Stimulated activated CD4-positive, alpha-beta T cell treated with anti-CD3 and anti-CD28 coated beads, TNF-alpha, amount 100 ng/mL, for 4 hours (primary cell): ENCODE results near the gene RAB37.

Experiments
- DNase-seq, 3 experiments: peaks; one replicate each; pipeline ENCODE4 v3.0.0-alpha.2; 2020; ENCODE audit warnings: low read depth in 3 of 3

Gene RAB37

GRCh38 chr17:74777901-74778515 is 41.0 kb downstream of the RAB37 start:
- DNase-seq, result no peak

DNA sequence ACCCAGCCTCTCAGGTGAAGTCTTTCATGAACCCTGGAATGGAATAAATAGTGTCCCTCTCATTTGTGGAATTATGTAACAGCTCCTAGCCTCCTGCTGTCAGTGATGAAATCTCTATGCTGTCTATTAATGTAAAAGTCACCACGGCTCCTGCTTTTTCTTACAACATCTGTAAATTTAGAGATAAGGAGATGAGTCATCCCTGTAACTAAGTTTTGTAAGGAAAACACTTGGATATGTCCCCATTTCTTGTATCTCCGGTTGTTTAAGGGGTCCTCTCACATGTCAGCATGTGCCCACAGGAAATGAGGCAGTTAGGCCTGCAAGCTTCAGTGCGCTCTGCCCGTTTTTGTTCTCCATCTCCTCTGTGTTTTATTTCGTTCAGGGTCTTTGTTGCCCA is 41.9 kb downstream of the RAB37 start:
- no peak for DNase-seq

GRCh38 chr17:74779501-74779900 is 42.4 kb downstream of the RAB37 start:
- DNase-seq, result no peak

GRCh38 chr17:74779948-74780400 is 42.9 kb downstream of the RAB37 start:
- DNase-seq, result no peak

DNA sequence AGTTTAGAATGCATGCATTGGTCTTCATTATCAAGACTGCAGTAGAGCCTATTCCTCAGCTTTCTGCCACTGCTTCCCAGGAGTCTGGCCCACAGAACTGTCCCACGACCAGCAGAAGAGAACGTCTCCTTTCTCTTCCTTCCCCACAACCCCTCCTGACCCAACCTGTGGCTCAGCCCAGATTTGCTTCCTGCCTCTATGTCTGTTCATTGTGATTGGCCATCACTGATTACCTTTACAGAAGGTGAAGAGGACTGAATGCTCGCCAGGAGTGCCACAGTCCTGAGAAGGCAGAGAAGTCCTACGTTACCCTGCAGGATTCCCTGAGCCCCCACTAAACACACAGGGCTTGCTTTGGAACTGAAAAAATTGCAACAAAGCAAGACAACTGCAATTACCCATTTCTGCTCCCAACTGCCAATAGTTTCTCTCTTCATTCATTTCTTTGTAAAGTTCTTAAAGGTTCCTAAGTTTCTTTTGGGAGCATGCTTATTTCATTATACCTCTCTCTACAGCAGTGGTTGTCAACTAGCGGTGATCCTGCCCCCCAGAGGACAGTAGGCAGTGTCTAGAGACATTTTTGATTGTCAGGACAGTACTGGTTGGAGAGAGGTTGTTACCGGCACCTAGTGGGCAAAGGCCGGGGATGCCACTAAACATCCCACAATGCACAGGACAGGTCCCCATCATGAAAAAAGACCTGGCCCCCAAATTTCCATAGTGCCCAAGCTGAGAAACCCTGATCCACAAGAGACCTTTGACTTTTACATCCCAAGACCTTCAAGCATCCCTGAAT is 43.6 kb downstream of the RAB37 start:
- no peak for DNase-seq

- no peak for DNase-seq
These were observed 45.5 kb downstream of the RAB37 start for GRCh38 chr17:74782571-74782970.

GRCh38 chr17:74784125-74784810 is 47.2 kb downstream of the RAB37 start:
- DNase-seq, result no peak

DNA sequence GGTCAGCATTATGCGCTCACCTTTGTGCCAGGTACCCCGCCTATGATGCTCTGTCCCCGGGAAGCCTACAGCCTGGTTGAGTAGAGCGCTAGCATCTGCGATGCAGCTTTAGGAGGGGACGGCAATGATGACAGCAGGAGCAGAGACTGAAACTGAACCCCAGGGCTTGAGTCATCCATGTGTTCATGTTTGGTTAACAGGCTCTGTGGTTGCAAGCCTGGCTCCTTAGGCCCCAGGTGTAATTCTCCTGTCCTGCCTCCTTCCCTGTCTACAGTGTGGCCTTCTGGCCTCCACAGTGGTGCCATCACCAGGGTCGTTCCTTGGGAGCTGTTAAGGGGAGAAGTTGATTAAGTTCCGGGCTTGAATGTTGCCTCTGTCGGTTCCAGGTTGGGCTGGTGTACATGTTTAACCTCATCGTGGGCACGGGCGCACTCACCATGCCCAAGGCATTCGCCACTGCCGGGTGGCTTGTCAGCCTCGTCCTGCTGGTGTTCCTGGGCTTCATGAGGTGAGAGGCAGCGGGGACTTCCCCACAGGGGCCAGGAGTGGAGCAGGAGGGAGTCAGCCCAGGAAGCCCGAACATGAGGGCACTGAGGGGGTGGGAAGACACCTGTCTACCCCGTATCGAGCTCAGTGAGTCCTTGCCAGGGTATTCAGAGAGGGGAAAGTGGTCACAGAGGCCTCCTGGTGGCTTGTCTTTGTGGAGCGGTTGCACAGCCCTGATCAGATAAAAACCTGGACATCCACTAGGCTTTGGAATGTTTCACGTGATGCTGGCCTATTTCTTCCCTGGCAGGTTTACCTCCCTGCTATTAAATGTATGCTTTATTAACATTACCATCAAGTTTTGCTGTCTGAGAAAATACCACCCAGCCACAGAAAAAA is 48.3 kb downstream of the RAB37 start:
- no peak for DNase-seq

- DNase-seq, result no peak
These were observed 48.9 kb downstream of the RAB37 start for GRCh38 chr17:74785981-74786360.

DNA sequence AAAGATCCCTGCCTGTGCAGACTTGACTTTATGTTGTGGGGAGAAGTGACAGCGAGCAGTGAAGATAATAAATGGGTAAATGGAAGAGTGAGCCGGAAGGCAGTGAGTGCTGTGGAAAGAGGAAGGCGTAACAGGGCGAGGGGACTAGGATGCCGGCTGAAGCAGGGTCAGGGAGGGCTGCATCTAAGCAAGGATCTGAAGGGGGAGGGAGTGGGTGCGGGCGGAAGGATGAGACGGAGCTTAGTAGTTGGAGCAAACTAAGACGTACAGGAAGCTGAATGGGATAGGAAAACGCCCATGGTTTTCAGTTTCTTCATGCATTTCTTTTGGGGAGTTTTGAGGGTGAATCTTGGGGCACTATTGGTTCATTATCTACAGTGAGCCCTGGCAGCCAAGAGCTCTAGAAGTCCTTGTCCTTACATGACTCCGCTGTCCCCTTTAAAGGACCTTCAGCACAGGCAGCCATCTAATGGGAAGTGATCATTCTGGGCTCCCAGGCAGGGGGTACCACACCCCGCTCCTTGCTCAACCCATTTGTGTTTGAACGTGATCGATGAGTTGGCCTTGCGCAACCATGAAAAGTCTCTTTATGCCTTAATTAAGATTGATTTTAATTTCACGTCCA is 49.5 kb downstream of the RAB37 start:
- DNase-seq, result no peak

DNA sequence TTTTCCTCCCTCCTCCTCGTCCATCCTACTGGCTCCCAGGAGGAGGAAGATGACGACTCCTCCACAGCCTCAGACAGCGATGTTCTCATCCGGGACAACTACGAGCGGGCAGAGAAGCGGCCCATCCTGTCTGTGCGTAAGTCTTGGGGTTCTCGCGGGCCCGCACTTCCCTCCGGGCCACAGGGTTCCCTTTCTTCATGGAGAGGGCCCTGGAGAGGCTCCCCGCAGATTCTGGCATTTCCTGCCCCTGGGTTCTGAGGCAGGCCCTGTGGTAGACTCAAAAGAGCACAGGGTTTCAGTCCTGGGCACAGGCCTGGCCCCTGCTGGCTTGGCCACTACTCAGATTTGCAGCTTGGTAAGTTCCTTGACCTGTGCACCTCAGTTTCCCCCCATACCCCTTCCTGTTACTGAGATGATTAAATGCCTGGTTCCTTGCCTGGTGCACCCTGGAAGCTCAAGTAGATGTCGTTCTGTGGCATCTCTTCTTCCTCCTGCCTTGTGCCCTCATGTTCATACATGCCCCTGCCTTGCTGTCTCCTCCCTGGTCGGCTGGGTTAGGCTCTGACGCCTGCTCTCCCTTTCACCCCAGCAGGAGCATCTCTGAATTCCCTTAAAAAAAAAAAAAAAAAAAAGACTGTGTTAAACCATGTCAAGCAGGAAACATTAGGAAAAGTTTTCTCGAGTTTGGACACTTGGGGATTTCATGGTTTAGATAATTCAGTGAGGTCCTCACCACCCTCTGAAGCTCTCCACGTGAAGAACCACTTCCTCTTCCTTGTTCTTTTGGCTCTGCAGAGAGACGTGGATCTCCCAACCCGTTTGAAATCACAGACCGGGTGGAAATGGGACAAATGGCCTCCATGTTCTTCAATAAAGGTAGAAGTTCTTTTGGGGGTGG is 53.4 kb downstream of the RAB37 start:
- DNase-seq, result no peak

DNA sequence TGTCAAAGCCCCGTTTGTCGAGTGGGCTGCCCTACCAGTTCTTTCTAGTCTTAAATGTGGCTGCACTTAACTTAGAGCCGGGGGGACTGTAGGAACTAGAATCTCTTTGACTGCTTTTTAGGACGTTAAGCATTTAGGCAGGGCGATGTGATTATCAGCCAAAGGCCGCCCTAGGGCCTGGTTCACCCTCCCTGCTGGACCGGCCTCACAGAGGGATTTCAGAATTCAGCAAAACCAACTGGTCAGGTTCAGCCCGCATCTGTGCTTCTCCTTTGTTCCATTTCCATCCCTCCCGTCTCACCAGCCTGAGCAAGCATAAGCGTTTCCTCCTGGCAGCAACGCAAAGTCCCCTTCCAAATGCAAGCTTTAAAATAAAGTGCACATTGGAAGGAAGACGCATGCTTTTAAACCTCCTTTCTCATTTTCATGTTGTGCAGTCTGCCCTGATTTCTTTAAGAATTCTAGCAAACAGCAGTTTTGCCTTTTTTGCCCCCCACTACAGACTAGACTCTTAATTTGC is 55.6 kb downstream of the RAB37 start:
- no peak for DNase-seq

GRCh38 chr17:74795327-74796020 is 58.4 kb downstream of the RAB37 start:
- DNase-seq, result no peak

- DNase-seq, result no peak
These were observed 59.2 kb downstream of the RAB37 start for GRCh38 chr17:74796211-74796610.

DNA sequence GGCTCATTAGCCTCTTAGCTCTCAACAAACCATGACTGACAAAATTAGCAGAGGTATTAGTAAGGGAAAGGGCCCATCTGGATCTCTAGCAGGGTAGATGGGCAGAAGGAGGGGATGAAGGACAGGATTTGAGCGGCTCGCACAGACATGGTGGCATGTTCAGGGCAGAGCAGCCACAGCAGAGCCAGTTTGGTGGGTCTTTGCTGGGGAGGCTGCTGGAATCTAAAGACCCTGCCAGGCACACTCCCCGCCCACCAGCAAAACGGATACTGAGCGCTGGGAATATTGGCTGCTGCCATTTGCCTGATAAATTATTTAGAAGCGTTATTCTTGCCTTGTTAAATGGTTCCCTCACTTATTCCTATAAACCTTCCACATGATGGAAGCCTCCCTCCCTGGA is 59.8 kb downstream of the RAB37 start:
- DNase-seq, result no peak
